Measurements from ENCODE around the gene ABCA2.

- TF ChIP-seq, protein P1, sequence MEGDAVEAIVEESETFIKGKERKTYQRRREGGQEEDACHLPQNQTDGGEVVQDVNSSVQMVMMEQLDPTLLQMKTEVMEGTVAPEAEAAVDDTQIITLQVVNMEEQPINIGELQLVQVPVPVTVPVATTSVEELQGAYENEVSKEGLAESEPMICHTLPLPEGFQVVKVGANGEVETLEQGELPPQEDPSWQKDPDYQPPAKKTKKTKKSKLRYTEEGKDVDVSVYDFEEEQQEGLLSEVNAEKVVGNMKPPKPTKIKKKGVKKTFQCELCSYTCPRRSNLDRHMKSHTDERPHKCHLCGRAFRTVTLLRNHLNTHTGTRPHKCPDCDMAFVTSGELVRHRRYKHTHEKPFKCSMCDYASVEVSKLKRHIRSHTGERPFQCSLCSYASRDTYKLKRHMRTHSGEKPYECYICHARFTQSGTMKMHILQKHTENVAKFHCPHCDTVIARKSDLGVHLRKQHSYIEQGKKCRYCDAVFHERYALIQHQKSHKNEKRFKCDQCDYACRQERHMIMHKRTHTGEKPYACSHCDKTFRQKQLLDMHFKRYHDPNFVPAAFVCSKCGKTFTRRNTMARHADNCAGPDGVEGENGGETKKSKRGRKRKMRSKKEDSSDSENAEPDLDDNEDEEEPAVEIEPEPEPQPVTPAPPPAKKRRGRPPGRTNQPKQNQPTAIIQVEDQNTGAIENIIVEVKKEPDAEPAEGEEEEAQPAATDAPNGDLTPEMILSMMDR (IDR thresholded peaks at IDR 0.05) = no peak
- TF ChIP-seq POLR2A (IDR thresholded peaks at IDR 0.05) (no peak), EP300 (IDR thresholded peaks at IDR 0.05; ENCODE audit: low read depth) (no peak), POLR2AphosphoS5 (IDR thresholded peaks at IDR 0.05) (no peak)
Observed at GRCh38 chr9:136995362-136995761, 32.7 kb downstream of the ABCA2 start.

All from transverse colon (tissue), 4 donors.